Femur (tissue), 1 donor: ENCODE measurements around the gene MRLN.

Experiments
- DNase-seq: peaks from one replicate; pipeline ENCODE4 v3.0.0-alpha.2; 2017

The MRLN gene

DNA sequence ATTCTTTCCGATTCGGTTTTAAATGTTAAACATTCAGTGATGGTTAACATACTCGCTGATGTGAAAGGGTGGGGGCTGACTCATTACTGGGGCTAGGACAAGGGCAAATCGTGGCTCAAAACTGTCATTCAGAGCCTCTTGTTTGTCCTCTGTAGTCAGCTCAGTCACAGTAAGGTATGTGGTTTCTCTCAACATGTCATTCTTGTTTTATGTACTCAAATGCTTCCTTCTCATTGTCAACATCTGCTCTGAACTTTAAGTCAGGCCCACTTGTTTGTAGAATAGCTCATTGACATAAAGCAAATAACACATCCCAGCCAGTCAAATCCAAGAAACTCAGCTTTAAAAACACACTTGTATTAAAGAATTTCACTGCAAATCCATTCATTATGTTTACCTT is 50.9 kb downstream of the MRLN start:
- DNase-seq = no peak

GRCh38 chr10:59700709-59701108 is 52.5 kb downstream of the MRLN start:
- no peak for DNase-seq

GRCh38 chr10:59698326-59698725 is 54.9 kb downstream of the MRLN start:
- DNase-seq = no peak

- no peak for DNase-seq
Observed at GRCh38 chr10:59695637-59696036, 57.6 kb downstream of the MRLN start.

DNA sequence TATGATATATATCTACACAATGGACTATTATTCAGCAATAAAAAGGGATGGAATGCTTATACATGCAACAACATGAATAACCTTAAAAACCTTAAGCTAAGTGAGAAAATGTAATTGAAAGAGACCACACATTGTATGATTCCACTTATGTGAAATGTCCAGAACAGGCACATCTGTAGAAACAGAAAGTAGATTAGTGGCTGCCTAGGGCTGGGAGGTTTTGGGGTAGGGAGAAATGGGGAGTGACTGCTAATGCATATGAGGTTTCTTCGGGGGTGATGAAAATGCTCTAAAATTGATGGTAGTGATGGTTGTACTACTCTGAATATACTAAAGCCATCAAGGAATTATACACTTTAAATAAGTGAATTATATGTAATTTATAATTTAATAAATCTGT is 58.3 kb downstream of the MRLN start:
- DNase-seq = no peak

DNA sequence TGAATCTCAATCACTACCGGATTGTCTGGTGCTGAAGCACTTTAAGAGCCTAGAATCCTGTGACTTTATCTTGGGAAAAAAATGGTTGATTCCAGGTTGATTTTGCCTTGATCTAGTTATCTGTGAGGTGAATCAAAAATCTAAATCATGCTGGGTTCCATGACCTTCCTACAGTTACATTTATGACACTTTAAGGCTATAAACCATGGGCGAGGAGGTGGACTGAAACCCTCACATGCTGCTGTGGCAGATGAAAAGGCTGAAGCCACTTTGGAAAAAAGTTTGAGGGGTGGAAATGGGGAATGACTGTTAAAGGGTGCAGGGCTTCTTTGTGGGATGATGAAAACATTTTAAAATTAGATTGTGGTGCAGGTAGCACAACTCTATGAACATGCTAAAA is 61.1 kb downstream of the MRLN start:
- no peak for DNase-seq

DNA sequence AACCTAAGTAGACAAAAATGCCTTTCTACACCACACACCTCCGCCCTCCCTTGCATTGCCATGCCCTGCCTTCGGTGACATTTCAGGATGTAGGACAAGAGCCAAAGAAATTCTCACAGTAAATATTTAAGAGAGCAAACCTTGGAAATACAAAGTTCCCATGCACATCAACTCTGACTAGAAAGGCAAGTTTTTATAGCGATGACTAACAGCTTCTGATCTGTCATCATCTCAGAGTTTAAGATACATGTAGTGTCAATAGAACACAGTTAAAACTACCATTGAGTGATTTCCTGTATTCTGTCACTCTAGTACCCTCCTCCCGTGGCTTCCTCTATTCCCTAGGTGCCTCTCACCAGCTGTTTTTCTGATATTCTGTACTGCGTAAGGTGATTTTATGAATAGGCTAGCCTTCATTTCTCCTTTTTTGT is 64.3 kb downstream of the MRLN start:
- no peak for DNase-seq

GRCh38 chr10:59687657-59688056 is 65.6 kb downstream of the MRLN start:
- DNase-seq = no peak
